RWPE1 (cell line): ENCODE data around the gene ARHGEF1.

Experiments
- CTCF ChIA-PET: fragments of 350-600 bp; sonication (Branson Sonifier 250); formaldehyde crosslinking; extraction: SDS; loops from one replicate; lab custom pipeline; 2021; lab: Yijun Ruan, JAX
- POLR2A ChIA-PET: fragments of 400-600 bp; formaldehyde crosslinking; extraction: SDS; loops from one replicate; lab custom pipeline; 2020; ENCODE audit warnings: antibody characterized with exemption; ENCODE audit not compliant: low non-redundant PET; lab: Yijun Ruan, JAX
- DNase-seq: peaks from one replicate; pipeline ENCODE4 v3.0.0; 2012; ENCODE audit warnings: low spot score
- H3K27ac ChIP-seq: fragments of 450-650 bp; 2 replicates; pipeline ENCODE4 v1.5.1; 2017
- TF ChIP-seq, protein P1 (sequence below): fragments of 450-650 bp; conservative IDR thresholded peaks from 2 replicates; pipeline ENCODE4 v1.5.1; 2017; ENCODE audit warnings: low read depth, mild to moderate bottlenecking

The ARHGEF1 gene

GRCh38 chr19:41851456-41851855, 31.5 kb upstream of the ARHGEF1 start:
- ChIA-PET POLR2A (no interaction called here), CTCF (interaction anchor here (0.7 to 1.4 kb wide), 2 partner anchors 16 to 166 kb away, joined by 3 to 4 read pairs; no protein-coding TSS in a partner anchor)
- no peak for DNase-seq
- TF ChIP-seq, protein P1, sequence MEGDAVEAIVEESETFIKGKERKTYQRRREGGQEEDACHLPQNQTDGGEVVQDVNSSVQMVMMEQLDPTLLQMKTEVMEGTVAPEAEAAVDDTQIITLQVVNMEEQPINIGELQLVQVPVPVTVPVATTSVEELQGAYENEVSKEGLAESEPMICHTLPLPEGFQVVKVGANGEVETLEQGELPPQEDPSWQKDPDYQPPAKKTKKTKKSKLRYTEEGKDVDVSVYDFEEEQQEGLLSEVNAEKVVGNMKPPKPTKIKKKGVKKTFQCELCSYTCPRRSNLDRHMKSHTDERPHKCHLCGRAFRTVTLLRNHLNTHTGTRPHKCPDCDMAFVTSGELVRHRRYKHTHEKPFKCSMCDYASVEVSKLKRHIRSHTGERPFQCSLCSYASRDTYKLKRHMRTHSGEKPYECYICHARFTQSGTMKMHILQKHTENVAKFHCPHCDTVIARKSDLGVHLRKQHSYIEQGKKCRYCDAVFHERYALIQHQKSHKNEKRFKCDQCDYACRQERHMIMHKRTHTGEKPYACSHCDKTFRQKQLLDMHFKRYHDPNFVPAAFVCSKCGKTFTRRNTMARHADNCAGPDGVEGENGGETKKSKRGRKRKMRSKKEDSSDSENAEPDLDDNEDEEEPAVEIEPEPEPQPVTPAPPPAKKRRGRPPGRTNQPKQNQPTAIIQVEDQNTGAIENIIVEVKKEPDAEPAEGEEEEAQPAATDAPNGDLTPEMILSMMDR: no peak
- no peak overlapping the region for H3K27ac ChIP-seq

DNA sequence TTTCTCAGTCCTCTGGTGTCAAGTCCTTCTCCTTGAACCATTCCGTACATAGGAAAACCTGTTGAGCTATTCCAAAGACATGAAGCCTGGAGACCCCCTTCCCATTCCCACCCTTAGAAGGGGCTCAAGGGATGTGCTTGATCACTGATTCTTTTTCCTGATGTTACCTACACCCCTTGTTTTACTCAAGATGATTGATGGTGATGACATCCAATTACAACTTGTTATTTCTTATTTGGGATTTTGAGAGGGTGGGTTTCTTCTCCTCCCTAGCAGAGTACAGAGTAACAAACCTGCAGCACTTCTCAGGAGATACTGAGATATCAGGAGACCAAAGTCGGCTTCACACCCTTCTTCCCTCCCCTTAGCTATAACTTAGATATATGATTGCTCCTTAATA, 29.6 kb upstream of the ARHGEF1 start:
- ChIA-PET POLR2A (interaction anchor here (0.6 kb wide), 1 partner anchor 1078 kb away, joined by 3 read pairs; the partner anchor contains the start of gene MIA), CTCF (no interaction called here)
- H3K27ac ChIP-seq: no peak overlapping the region
- no peak for DNase-seq
- TF ChIP-seq, protein P1: no peak

- CTCF ChIA-PET: no interaction called here
- POLR2A ChIA-PET: no interaction called here
- no peak for DNase-seq
- TF ChIP-seq, protein P1: no peak
- no peak overlapping the region for H3K27ac ChIP-seq
Measured at GRCh38 chr19:41853768-41854167, 29.2 kb upstream of the ARHGEF1 start.

- POLR2A ChIA-PET: interaction anchor here (0.7 to 1.2 kb wide), 2 partner anchors 100 to 170 kb away, joined by 3 to 5 read pairs; partner anchors contain the start of gene RABAC1
- H3K27ac ChIP-seq: peak overlapping the region; percentile 91
- TF ChIP-seq, protein P1: no peak
- CTCF ChIA-PET: interaction anchor here (0.9 to 1.3 kb wide), 3 partner anchors 14 to 98 kb away, joined by 3 to 4 read pairs (median 3); partner anchors contain the start of genes DMRTC2 and LYPD4
- no peak for DNase-seq
Measured at GRCh38 chr19:41859213-41859617, 23.8 kb upstream of the ARHGEF1 start.

GRCh38 chr19:41859618-41860418, 23.2 kb upstream of the ARHGEF1 start, which contains the start of gene RPS19:
Gene RPS19 (plus strand): TSS chr19:41860255. CDS start chr19:41860775, 520 bp downstream.
- CTCF ChIA-PET: interaction anchor here (0.6 to 1.3 kb wide), 5 partner anchors 8 to 97 kb away, joined by 3 to 4 read pairs (median 3); partner anchors contain the start of genes DMRTC2 and LYPD4
- peak; percentile 98 for DNase-seq
- peak within 1 kb of the TSS; percentile 91 for H3K27ac ChIP-seq
- TF ChIP-seq, protein P1: peak; percentile 65
- POLR2A ChIA-PET: interaction anchor here (0.7 to 1.4 kb wide), 4 partner anchors 13 to 171 kb away, joined by 3 to 5 read pairs (median 4); partner anchors contain the start of gene RABAC1

DNA sequence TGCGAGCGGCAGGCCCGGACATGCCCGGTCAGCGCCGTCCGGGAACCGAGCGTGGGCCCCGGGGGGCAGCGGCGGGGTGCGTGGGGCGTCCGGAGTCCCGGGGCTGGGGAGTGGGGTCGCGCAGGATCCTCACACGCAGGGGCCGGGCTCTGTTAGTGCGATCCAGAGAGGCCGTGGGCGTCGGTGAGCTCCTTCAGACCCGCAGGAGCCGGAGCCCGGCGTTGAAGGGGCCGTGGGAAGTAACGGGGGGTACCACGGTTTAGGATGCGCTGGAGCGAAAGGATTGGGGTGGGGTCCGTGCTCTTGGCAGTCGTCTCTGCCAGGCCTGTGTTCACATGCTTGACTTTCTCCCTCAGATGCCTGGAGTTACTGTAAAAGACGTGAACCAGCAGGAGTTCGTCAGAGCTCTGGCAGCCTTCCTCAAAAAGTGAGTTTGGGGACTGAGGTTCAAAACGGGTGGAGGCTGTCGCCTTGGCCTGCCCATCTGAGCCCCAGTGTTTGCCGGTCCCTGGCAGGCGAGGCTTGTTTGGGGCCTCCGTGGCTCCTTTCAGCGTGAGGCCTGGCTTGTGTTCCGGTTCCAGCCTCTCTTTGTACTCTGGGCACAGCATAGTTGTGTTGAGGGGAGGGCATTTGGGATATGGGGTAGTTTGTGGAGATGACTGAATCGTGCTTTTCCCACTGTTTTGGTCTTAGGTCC, 22.4 kb upstream of the ARHGEF1 start:
- DNase-seq: no peak
- peak overlapping the region; percentile 91 for H3K27ac ChIP-seq
- TF ChIP-seq, protein P1: no peak
- POLR2A ChIA-PET: interaction anchor here (0.8 to 1.4 kb wide), 2 partner anchors 12 to 22 kb away, joined by 4 to 5 read pairs; no protein-coding TSS in a partner anchor
- CTCF ChIA-PET: interaction anchor here (0.7 kb wide), 1 partner anchor 23 kb away, joined by 3 read pairs; no protein-coding TSS in a partner anchor
